VCaP (cell line): Measurements from ENCODE around the gene TRIM8.
A peak's percentile ranks its signal among the peaks of the same experiment; 100 is the strongest.

Source experiments
- H3K27ac ChIP-seq: fragments of 450-650 bp; 2 replicates; pipeline ENCODE4 v1.5.1; 2017
- CTCF ChIP-seq: fragments of 450-650 bp; conservative IDR thresholded peaks from 2 replicates; pipeline ENCODE4 v1.5.1; 2017; ENCODE audit warnings: mild to moderate bottlenecking, moderate library complexity

TRIM8 gene

DNA sequence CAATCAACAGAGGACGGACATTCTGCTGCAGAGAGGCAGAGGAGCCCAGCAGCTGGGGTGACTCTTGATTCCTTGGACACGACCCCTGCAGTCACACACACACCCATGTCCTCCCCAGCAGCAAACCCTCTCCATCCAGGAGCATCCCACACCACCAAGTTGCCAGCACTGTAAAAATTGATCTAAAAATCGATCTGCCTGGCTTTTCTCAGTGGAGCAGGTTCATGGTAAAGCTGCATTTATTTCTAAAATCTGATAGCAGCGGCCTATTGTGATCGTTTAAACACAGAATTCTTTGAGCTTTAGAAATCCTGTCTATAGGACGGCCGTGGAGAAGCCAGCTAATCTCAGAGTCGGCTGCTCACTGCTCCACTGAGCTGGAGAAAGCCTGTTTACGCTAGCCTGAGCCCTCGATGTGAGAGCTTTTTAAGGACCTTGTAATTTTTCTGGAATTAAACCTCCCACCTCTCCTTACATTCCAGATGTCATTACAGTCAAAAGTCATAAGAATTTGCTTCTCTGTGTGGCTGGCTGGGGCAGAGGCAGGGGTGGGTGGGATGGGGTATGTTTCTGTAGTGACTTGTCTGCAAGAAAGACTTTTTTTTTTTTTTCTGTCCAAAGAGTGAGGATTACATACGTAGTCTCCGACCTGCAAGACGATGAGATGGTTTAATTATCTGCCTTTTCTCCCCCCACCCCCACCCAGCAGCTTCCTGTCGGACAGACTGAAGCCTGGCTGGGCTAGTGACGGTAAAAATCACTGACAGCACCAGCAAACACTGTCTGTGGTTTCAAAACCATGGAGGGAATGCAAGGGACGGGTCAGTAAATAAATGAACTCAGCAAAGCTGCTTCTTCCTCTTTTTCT is 31.6 kb downstream of the TRIM8 start:
- no peak overlapping the region for H3K27ac ChIP-seq
- TF ChIP-seq CTCF, result no peak

- no peak overlapping the region for H3K27ac ChIP-seq
- TF ChIP-seq CTCF, result no peak
These were observed 32.4 kb downstream of the TRIM8 start for GRCh38 chr10:102676534-102677315.

DNA sequence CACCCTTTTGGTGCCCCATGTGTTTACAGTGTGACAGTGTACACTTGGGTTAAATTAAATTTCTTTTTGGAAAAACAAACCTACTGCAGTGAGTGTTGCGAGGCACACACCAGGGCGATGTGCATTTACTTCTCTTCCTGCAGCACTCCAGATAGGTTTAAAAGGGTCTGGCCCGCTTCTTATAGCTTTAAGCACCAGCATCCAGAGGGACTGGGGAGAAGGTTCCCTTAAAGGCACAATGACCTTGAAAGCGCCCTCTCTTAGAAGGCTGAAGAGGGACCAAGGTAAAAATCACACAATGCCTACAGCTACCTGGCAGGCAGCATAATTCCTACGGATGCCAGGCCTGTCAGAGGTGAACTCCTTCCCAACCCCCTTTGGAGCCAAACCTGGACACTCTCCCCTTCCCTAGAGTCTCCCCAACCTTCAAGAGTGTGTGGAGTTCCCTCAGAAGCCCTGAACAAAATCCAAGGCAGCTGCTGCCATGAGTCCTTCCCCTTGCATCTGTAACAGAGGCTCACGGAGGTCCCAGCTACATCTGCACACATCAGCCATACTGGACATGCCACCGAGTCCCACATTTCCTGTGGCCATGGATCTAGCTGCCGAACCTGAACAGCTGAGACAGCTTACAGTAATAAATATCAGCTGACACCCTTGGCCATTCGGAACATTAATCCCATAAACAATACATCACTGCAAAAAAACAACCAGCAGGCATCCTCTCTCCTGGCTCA is 33.2 kb downstream of the TRIM8 start:
- H3K27ac ChIP-seq, result no peak overlapping the region
- no peak for TF ChIP-seq CTCF

GRCh38 chr10:102678068-102678400 is 33.8 kb downstream of the TRIM8 start:
- no peak for TF ChIP-seq CTCF
- H3K27ac ChIP-seq, result no peak overlapping the region

DNA sequence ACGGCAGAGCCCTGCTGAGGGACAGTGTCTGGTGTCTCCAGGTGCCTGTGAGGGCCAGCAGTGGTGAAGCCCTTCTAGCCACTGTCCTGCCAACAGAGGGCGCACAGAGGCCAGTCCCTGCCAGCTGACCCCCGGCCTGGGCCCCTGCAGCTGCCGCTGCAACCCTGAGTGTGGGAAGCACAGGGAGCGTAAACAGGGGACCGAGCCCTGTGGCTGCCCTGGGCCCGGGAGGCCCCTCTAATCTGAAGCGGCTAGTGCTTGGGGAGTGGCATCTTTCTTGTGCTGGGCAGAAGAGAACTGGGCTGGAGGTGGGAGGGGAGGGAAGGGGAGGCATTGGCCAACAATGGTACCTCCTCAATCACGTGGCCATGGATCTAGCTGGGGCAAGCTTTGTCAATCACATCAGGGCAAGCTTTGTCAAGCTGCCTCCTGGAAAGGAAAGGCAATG is 34.6 kb downstream of the TRIM8 start:
- peak; percentile 76 for TF ChIP-seq CTCF
- H3K27ac ChIP-seq, result no peak overlapping the region

GRCh38 chr10:102679596-102679995 is 35.3 kb downstream of the TRIM8 start:
- H3K27ac ChIP-seq, result no peak overlapping the region

More at GRCh38 chr10:102679596-102679995, 35.3 kb downstream of the TRIM8 start:
- TF ChIP-seq CTCF, result no peak
